NB4 (cell line): ENCODE results near the gene SELENBP1.

ENCODE experiments used
- CTCF ChIP-seq: IDR thresholded peaks from one replicate; pipeline ENCODE4 v1.5.1; 2012; ENCODE audit warnings: low read depth, low read length
- POLR2A ChIP-seq: IDR thresholded peaks from 2 replicates; pipeline ENCODE4 v1.6.1; 2011; ENCODE audit warnings: mild to moderate bottlenecking; ENCODE audit not compliant: insufficient read length; ENCODE audit errors: extremely low read depth
- TF ChIP-seq, protein P1 (sequence below): IDR thresholded peaks from 2 replicates; pipeline ENCODE4 v1.6.1; 2011; ENCODE audit warnings: low read depth, low read length

- TF ChIP-seq CTCF (no peak), POLR2A (no peak)
- TF ChIP-seq, protein P1, sequence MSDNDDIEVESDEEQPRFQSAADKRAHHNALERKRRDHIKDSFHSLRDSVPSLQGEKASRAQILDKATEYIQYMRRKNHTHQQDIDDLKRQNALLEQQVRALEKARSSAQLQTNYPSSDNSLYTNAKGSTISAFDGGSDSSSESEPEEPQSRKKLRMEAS, result no peak
These were observed 2.1 kb downstream of the SELENBP1 start for GRCh38 chr1:151370211-151370911.
